Measurements from ENCODE around the gene HIBADH.

- TF ChIP-seq CTCF (IDR thresholded peaks at IDR 0.05) (no peak), POLR2AphosphoS5 (IDR thresholded peaks at IDR 0.05) (no peak)
Measured at GRCh38 chr7:27532314-27532713, 130.4 kb downstream of the HIBADH start.
